ENCODE measurements around the gene ZFHX3.
A peak's percentile ranks its signal among the peaks of the same experiment; 100 is the strongest.

The ZFHX3 gene

DNA sequence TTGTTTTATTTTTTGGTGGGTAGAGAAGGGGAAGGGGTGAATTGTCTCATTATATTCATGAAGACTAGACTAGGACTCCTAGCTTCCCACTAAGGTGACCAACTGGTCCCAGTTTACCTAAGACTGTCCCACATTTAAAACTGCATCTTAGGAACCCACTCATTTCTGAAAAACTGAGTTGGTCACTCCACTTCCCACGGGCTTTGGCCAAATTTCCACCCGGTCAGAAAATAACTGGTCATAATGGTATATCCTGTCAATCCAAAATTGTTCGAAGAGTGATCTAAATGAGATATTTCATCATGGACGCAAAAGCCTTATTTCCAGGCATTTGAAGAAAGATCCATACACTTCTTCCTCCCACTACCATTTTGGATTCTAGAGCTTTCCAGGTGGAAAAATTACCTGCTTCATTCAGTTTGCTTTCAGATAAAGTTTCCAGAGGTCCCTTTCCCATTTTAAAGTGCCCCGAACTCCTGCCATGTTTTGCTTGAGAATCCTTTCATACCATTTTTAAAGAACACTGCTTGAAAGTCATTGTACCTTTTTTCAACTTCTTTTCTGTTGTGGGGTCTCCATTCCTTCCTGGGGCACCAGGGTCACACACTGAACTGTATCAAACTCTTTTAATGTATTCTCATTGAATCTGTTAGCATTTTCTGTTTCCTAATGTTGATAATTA, 21.8 kb upstream of the ZFHX3 start:
- TF ChIP-seq Cebpa-rat (IDR thresholded peaks at IDR 0.05), result no peak
- no peak overlapping the region for H3K9ac ChIP-seq
- H3K4me3 ChIP-seq, result no peak overlapping the region
- H3K4me1 ChIP-seq, result peaks cover 24% of the 10 kb centered on the region
- no peaks in the 10 kb centered on the region for H3K9me3 ChIP-seq
- no peak overlapping the region for H3K4me2 ChIP-seq
- H3K27ac ChIP-seq, result no peak overlapping the region
- H4K20me1 ChIP-seq, result peaks cover 40% of the 10 kb centered on the region
- no peaks in the 10 kb centered on the region for H3K36me3 ChIP-seq
- peaks cover 79% of the 10 kb centered on the region for H3K27me3 ChIP-seq

DNA sequence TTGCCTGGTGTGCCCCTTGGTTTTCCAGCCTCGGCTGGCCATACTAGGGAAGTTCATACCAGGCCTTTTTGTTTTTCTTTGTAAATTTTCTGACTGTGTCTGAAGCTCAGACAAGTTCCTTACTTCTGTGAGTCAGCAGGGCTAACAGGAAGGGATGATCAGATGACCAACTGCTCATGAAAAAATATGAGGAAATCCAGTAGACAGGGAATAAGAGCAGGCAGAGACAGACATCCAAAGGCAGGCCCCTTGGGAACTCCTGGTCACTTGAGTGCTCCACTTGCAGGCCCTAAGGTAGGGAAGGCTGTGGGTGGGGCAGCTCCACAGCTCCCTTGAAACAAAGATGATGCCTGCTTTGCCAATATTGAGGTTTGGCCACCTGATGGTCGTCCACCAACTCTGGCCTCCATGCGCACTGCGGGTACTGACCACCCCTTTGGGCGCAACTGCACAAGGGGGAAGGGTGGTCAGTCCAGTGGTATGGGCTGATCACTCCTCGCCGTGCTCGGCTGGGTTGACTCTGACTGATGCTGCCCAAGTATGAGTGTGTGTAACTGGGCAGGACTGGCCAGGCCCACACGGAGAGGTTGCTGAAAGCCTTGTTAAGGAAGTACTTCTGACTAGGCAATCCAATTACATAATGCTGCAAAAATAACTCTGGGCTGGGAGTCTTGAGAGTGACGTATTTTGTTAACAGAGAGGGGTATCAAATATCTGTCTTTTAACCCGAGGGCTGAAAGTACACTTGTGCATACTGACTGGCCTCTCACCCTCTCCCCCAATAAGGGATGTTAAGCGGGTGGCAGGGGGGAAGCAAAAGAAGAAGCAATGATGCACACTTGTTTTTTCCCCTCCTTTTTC, 20.8 kb upstream of the ZFHX3 start:
- Histone ChIP-seq H3K4me2 (no peak overlapping the region), H3K36me3 (no peaks in the 10 kb centered on the region), H4K20me1 (peaks cover 50% of the 10 kb centered on the region), H3K9me3 (no peaks in the 10 kb centered on the region), H3K9ac (no peak overlapping the region), H3K27me3 (peaks cover 88% of the 10 kb centered on the region), H3K27ac (no peak overlapping the region), H3K4me3 (no peak overlapping the region), H3K4me1 (peaks cover 34% of the 10 kb centered on the region)
- no peak for TF ChIP-seq Cebpa-rat (IDR thresholded peaks at IDR 0.05)

DNA sequence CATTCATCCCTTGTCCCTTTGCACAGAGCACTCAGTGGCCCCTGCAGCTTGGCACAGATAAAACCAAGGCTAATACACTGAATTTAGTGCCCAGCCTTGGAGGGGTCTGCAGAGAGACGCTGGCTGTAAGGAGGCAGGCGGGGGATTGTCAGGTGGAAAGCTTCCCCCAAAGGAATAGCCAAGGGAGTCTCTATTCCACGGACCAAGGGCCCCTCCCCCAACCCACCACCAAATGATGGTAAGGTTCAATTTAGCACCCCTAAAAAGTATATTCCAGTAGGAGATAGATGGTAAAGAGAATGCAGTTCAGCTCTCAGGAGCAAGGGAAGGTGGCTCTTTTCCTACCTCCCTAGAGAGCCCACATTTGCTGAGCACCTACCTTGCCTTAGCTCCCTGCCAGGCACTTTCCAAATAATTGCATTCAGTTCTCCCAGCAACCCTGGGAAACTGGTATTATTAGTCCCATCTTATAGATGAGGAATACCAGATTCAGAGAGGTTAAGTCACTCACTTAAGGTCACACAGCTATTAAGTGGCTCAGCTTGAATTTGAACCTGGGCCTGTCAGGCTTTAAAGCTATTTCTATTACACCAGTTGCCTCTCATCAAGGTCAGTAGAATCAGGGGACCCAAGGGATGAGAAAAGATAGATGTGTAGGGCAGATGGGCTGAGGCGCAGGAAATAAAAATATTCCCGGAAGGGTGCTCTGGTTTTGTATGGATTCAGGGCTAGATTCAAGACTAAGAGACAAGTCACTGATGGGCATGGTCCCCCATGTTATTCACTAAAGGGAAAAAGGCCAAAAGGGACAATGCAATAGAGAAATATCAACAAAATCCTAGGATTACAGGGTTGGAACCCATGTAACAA, 20.0 kb upstream of the ZFHX3 start:
- Histone ChIP-seq H3K27ac (no peak overlapping the region), H3K36me3 (no peaks in the 10 kb centered on the region), H4K20me1 (peaks cover 58% of the 10 kb centered on the region), H3K9ac (no peak overlapping the region), H3K4me1 (peaks cover 37% of the 10 kb centered on the region), H3K9me3 (no peaks in the 10 kb centered on the region), H3K4me2 (no peak overlapping the region), H3K4me3 (no peak overlapping the region), H3K27me3 (peaks cover 94% of the 10 kb centered on the region)
- TF ChIP-seq Cebpa-rat (IDR thresholded peaks at IDR 0.05), result no peak

DNA sequence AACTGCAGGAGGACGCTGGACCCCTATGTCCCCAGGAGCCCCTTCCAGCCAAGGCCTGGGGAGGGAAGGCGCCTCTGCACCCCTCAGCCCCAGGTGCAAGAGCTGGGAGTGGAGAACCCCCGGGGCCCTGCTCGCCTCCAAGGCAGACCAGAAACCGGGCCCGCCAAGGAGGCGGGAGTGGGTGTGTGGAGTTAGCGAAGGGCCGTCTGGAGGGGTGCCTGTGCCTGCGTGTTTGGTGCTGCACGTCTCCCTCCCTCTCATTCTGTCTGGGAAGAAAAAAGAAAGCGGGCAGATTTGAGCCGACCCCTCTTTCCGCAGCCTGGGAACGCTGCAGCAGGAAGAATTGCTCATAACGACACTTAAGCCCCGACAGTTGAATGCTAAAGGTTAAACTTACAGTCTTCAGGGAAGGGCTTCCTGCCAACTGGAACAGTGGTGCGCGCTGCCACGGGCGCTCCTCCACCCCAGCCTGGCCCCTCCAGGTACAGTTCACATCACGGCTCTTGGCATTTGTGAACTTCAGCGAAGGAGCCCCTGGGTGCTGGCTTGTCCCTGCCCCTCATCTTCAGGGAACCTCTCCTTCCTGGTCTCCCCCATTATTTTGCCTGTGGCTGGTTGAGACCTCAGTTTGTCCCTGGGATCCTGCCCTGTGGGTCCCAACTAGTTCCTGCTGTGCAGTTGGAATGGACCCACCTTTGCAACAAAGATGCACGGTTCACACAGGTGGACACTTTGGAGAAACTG, 19.2 kb upstream of the ZFHX3 start:
- H3K4me1 ChIP-seq, result peaks cover 40% of the 10 kb centered on the region
- H3K4me3 ChIP-seq, result peak overlapping the region; percentile 57; the same call in 1 of the 2 replicates
- peaks cover 99% of the 10 kb centered on the region for H3K27me3 ChIP-seq
- H3K4me2 ChIP-seq, result peak overlapping the region; percentile 85
- H3K36me3 ChIP-seq, result no peaks in the 10 kb centered on the region
- no peak for TF ChIP-seq Cebpa-rat (IDR thresholded peaks at IDR 0.05)
- no peaks in the 10 kb centered on the region for H3K9me3 ChIP-seq
- H3K9ac ChIP-seq, result no peak overlapping the region
- no peak overlapping the region for H3K27ac ChIP-seq
- H4K20me1 ChIP-seq, result peaks cover 66% of the 10 kb centered on the region

DNA sequence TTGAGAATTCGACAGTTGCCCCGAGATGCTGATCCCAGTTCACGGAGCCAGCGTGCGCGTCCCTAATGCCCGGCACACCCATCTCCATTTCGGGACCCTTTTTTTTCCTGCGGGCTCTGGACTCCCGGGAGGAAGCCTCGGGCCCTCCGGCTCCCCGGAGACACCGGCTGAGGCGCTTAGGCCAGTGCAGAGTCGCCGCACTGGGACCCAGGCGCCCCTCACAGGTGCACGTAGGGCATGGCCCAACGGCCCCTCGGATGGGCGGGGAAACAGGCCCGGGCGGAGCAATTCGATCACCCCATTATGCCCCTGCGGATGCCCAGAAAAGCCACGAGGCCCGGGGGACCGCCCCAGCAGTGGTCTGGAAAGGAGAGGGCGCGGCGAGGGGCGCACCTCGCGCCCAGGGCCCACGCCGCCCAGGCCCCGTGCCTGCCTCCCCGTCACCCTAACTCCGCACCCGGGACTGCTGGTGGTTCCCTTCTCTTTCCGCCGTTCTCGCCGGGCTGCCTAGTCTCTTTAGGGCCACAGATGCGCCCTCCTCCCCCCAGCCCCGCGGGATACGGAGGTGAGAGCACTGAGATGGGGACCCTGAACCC, 18.5 kb upstream of the ZFHX3 start:
- TF ChIP-seq Cebpa-rat (IDR thresholded peaks at IDR 0.05), result no peak
- peaks cover 36% of the 10 kb centered on the region for H3K4me1 ChIP-seq
- H3K27me3 ChIP-seq, result peaks cover 99% of the 10 kb centered on the region
- H3K9me3 ChIP-seq, result no peaks in the 10 kb centered on the region
- H3K4me3 ChIP-seq, result peak overlapping the region; percentile 57
- peaks cover 73% of the 10 kb centered on the region for H4K20me1 ChIP-seq
- H3K36me3 ChIP-seq, result no peaks in the 10 kb centered on the region
- H3K27ac ChIP-seq, result no peak overlapping the region
- no peak overlapping the region for H3K9ac ChIP-seq
- H3K4me2 ChIP-seq, result peak overlapping the region; percentile 85

DNA sequence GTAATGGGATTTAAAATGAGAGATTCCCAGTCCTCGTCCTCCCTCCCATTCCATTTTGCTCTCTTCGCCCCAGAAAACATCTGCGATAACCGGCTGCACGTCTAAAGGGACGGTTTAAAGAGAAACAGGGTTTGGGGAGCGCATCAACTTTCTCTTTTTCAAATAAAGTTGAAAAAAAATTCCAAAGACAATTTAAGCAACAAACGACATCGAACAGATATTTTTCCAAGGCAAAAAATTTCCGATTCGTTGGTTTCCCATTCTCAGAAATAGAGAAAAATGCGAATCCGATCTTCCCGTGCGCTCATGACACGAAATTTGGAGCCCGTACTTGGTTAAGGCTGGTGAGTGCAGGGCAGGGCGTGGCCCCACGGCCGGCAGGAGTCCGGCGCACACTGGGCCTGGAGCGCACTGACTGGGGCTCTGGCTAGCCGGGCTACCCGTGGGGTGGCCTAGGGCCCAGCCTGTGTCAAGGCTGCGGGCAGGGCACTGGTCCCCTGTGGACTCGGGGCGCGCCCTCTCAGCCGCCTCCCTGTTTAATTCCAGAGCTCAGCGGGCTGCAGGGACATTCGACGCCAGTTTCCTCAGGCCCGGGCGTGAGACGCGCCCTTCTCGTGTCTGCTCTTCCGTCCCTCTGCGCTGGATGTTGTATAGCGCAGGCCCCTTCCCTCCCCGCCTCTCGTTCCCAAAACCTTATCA, 17.9 kb upstream of the ZFHX3 start:
- peaks cover 80% of the 10 kb centered on the region for H4K20me1 ChIP-seq
- no peak for TF ChIP-seq Cebpa-rat (IDR thresholded peaks at IDR 0.05)
- H3K9ac ChIP-seq, result no peak overlapping the region
- H3K4me3 ChIP-seq, result peak overlapping the region; percentile 57
- H3K4me1 ChIP-seq, result peaks cover 31% of the 10 kb centered on the region
- no peaks in the 10 kb centered on the region for H3K9me3 ChIP-seq
- H3K27me3 ChIP-seq, result peaks cover 100% of the 10 kb centered on the region
- H3K27ac ChIP-seq, result no peak overlapping the region
- no peaks in the 10 kb centered on the region for H3K36me3 ChIP-seq
- peak overlapping the region; percentile 85 for H3K4me2 ChIP-seq

DNA sequence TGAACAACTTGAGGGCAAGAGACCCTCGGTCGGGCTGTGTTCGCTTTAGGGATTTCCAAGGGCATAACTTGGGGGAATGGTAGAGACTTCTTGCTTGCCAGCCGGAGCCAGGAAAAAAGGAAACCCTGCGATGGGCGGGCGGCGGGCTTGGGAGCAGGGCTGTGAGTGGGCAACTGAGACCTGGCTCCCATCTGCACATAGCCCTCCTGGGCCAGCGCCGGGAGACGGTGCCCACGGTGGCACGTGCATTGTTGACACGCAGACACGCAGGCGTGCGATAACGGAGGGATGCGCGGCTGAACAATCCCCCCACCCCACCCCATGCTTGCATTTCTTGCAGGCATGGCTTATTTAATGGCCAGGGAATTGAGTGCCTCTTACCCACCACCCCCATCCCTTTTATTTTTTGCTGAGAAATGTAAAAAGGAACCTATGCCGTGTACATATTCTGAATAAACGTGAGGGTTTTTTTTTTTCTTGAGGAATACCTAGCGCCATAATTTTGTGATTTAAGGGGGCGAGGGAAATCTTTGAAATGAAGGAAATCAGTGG, 17.1 kb upstream of the ZFHX3 start:
- Histone ChIP-seq H3K9ac (no peak overlapping the region), H3K4me1 (peaks cover 31% of the 10 kb centered on the region), H3K4me2 (peak overlapping the region; percentile 59; the same call in 1 of the 2 replicates), H3K4me3 (no peak overlapping the region), H3K36me3 (no peaks in the 10 kb centered on the region), H3K9me3 (no peaks in the 10 kb centered on the region), H3K27me3 (peaks cover 100% of the 10 kb centered on the region), H4K20me1 (peaks cover 87% of the 10 kb centered on the region), H3K27ac (no peak overlapping the region)
- no peak for TF ChIP-seq Cebpa-rat (IDR thresholded peaks at IDR 0.05)

All from BLaER1 (cell line).